ENCODE measurements around the gene ASIC3.
A peak's percentile ranks its signal among the peaks of the same experiment; 100 is the strongest.

ASIC3 gene

DNA sequence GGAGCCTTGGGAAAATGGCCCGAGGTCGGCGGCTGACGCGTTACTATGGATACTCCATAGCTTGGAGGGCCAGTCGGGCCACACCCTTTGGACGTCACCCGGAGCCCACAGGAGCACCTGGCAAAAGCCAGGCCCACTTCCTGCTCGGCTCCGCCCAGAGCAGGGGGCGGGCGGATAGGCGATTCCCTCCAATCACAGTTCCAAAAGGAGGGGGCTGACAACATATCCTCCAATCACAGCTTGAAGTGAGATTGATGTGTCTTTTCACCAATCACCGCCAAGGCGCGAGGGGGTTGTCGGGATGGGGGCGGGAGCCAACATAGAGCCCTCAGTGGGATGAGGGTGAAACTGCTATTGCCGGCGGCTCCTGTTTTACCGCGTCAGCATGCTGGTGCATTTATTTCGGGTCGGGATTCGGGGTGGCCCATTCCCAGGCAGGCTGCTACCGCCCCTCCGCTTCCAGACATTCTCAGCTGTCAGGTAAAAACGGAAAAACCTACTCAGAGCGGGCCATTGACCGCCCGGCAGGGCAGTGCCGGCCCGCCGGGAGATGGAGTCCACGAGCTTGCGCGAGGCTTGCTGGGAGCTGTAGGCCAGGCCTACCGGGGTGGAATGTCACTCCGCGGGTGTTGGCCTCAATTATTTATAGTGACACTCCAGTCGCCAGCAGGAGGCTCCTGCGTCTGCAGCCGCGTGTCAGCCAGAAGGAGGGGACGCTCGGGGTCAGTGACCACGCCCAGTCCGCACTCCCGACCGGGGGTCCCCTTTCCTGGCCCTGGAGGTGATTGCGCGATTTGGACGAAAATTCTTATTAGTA is 20.0 kb upstream of the ASIC3 start, which contains the start of gene ABCB8:
Gene ABCB8, plus strand, starts transcription at position 320 of the 817 bp plus-strand sequence. Its CDS starts 66 bp downstream, at position 386.
- Histone ChIP-seq H3K27me3 (ENCODE audit: insufficient read depth, insufficient read length) (no peaks in the 10 kb centered on the region), H3K9me3 (ENCODE audit: insufficient read depth, low read length) (no peaks in the 10 kb centered on the region), H3K9ac (ENCODE audit: insufficient read length, low read depth) (peak within 1 kb of the TSS; percentile 75), H3K4me1 (ENCODE audit: insufficient read depth, insufficient read length) (peaks cover 12% of the 10 kb centered on the region), H3K4me3 (ENCODE audit: insufficient read length, low read depth) (peak within 1 kb of the TSS; percentile 84), H3K36me3 (ENCODE audit: insufficient read depth, insufficient read length, low read length) (peaks cover 25% of the 10 kb centered on the region)
- no peak for TF ChIP-seq ZNF274 (IDR thresholded peaks at IDR 0.05; ENCODE audit: low read depth, low read length)
- peak; percentile 24 for TF ChIP-seq YY1 (IDR thresholded peaks at IDR 0.05; ENCODE audit: insufficient read depth, insufficient read length)
- peak; percentile 98 for DNase-seq (ENCODE audit: low read depth, low spot score)

DNA sequence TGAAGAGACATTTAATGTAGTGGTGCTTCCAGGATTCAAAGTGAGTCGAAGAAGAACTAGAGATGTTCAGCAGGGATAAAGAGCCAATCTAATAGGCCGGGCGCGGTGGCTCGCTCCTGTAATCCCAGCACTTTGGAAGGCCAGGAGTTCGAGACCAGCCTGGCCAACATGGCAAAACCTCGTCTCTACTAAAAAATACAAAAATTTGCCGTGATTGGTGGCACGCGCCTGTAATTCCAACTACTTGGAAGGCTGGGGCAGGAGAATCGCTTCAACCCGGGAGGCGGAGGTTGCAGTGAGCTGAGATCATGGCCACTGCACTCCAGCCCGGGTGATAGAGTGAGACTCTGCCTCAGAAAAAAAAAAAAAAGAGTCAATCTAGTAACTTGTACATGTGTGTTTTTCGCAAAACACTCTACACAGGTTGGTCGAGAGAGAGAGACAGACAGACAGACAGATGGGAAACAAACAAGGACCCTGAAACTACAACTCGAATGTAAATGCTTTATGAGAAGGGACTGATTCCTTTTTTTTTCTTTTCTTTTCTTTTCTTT is 19.3 kb upstream of the ASIC3 start:
- Histone ChIP-seq H3K36me3 (ENCODE audit: insufficient read depth, insufficient read length, low read length) (peaks cover 31% of the 10 kb centered on the region), H3K4me1 (ENCODE audit: insufficient read depth, insufficient read length) (peaks cover 7% of the 10 kb centered on the region), H3K9me3 (ENCODE audit: insufficient read depth, low read length) (no peaks in the 10 kb centered on the region), H3K27me3 (ENCODE audit: insufficient read depth, insufficient read length) (no peaks in the 10 kb centered on the region), H3K9ac (ENCODE audit: insufficient read length, low read depth) (peak overlapping the region; percentile 75), H3K4me3 (ENCODE audit: insufficient read length, low read depth) (peak overlapping the region; percentile 84)
- DNase-seq (ENCODE audit: low read depth, low spot score) = no peak
- TF ChIP-seq ZNF274 (IDR thresholded peaks at IDR 0.05; ENCODE audit: low read depth, low read length) = no peak
- TF ChIP-seq YY1 (IDR thresholded peaks at IDR 0.05; ENCODE audit: insufficient read depth, insufficient read length) = no peak
- no peak for TF ChIP-seq SUZ12 (IDR thresholded peaks at IDR 0.05; ENCODE audit: extremely low read depth, insufficient read depth, insufficient read length)

DNA sequence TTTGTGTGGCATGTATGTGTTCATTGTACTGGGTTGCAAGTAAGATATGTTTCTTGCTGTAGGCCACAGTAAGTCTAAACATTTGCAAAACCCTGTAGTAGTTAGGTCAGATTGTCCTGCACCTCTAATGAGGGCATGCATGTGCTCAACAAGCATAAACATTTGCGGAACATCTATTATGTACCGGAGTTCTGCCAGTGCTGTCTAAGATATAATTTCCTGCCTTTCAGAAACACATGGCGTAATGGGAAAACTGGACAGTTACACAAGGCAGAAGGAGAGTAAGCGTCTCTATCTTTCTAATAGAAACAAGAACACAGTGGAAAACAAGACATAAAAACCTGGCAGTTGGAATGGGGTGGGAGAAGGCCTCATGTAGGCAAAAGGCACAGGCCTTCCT is 17.3 kb upstream of the ASIC3 start:
- Histone ChIP-seq H3K36me3 (ENCODE audit: insufficient read depth, insufficient read length, low read length) (peaks cover 51% of the 10 kb centered on the region), H3K9ac (ENCODE audit: insufficient read length, low read depth) (no peak overlapping the region), H3K4me3 (ENCODE audit: insufficient read length, low read depth) (no peak overlapping the region), H3K9me3 (ENCODE audit: insufficient read depth, low read length) (no peaks in the 10 kb centered on the region), H3K4me1 (ENCODE audit: insufficient read depth, insufficient read length) (peaks cover 3% of the 10 kb centered on the region), H3K27me3 (ENCODE audit: insufficient read depth, insufficient read length) (no peaks in the 10 kb centered on the region)
- DNase-seq (ENCODE audit: low read depth, low spot score) = no peak
- no peak for TF ChIP-seq YY1 (IDR thresholded peaks at IDR 0.05; ENCODE audit: insufficient read depth, insufficient read length)
- TF ChIP-seq SUZ12 (IDR thresholded peaks at IDR 0.05; ENCODE audit: extremely low read depth, insufficient read depth, insufficient read length) = no peak
- TF ChIP-seq ZNF274 (IDR thresholded peaks at IDR 0.05; ENCODE audit: low read depth, low read length) = no peak

DNA sequence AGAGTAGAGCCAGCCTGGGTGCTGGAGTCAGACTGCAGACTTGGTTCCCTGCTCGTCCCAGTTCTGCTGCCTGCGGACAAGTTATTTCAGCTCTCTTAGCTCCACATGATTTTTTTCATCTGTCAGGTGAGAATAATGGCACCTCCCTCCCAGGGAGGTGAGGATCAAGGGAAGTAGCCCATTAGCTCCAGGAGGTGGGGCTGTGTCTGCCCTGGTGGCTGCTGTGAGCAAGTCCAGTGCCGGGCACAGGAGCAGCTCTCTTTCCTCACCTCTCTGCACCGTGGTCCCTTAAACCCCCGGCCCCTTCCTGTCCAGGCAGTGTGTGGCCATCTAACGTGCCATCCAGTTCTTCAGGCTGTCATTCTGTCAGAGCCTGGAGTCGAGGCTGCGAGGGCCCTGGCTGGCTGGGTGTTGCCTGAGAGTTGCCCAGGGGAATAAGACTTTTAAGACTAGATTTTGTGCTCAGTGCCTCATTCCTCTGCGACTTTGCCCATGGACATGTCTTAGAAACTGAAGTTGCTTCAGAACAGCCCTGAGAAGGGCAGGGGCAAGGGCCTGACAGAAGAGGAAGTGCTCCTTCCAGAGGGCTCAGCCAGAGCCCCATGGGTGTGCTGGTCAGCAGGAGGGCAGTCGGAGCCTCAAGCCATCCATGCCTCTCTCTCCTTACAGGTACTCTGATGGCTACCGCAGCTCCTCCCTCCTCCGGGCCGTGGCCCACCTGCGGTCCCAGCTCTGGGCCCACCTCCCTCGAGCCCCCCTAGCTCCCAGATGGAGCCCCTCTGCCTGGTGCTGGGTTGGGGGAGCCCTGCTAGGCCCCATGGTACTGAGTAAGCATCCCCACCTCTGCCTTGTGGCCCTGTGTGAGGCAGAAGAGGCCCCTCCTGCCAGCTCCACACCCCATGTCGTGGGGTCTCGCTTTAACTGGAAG is 15.1 kb upstream of the ASIC3 start:
- DNase-seq (ENCODE audit: low read depth, low spot score) = no peak
- H3K36me3 ChIP-seq (ENCODE audit: insufficient read depth, insufficient read length, low read length) = peaks cover 63% of the 10 kb centered on the region
- TF ChIP-seq YY1 (IDR thresholded peaks at IDR 0.05; ENCODE audit: insufficient read depth, insufficient read length) (no peak), SUZ12 (IDR thresholded peaks at IDR 0.05; ENCODE audit: extremely low read depth, insufficient read depth, insufficient read length) (no peak), ZNF274 (IDR thresholded peaks at IDR 0.05; ENCODE audit: low read depth, low read length) (no peak)
- no peak overlapping the region for H3K9ac ChIP-seq (ENCODE audit: insufficient read length, low read depth)
- no peaks in the 10 kb centered on the region for H3K4me1 ChIP-seq (ENCODE audit: insufficient read depth, insufficient read length)
- H3K9me3 ChIP-seq (ENCODE audit: insufficient read depth, low read length) = no peaks in the 10 kb centered on the region
- H3K27me3 ChIP-seq (ENCODE audit: insufficient read depth, insufficient read length) = no peaks in the 10 kb centered on the region
- H3K4me3 ChIP-seq (ENCODE audit: insufficient read length, low read depth) = no peak overlapping the region

DNA sequence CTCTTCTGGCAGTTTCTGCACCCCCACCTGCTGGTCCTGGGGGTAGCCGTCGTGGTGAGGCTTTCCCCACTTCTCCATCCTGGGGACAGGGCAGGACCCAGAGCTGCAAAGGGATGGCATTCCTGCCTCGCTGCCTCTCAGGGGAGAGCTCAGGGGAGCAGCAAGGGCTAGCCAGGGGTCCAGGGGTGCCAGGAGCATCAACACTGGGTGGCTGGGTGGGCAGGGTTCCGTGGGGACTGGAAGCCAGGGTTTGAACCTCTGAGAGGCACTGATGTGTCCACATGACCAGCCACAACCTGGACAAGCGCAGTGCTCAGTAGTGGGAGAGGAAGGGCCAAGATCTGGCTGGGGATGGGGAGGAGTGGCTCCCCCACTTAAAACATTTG is 14.5 kb upstream of the ASIC3 start:
- TF ChIP-seq ZNF274 (IDR thresholded peaks at IDR 0.05; ENCODE audit: low read depth, low read length) (no peak), SUZ12 (IDR thresholded peaks at IDR 0.05; ENCODE audit: extremely low read depth, insufficient read depth, insufficient read length) (no peak), YY1 (IDR thresholded peaks at IDR 0.05; ENCODE audit: insufficient read depth, insufficient read length) (no peak)
- DNase-seq (ENCODE audit: low read depth, low spot score) = no peak

DNA sequence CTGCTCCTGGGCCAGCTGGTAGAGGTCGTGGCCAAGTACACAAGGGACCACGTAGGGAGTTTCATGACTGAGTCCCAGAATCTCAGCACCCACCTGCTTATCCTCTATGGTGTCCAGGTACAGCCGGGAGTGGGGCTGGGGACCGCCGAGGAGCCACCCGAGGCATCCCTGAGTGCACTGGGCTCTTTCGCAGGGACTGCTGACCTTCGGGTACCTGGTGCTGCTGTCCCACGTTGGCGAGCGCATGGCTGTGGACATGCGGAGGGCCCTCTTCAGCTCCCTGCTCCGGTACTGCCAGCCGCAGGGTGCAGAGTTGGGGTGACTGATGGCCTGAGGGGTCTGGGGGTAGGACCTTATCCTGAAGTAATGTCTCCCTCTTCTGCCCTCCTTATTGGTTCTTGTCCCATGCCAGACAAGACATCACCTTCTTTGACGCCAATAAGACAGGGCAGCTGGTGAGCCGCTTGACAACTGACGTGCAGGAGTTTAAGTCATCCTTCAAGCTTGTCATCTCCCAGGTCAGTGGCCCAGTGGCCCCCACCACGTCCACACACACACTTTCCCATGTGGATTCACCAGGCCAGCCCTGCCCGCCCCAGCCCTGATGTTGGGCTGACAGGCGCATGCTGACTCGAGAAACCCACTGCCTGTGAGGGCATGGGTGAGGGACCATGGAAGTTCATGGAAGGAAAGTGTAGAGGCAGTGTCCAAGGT is 13.9 kb upstream of the ASIC3 start:
- no peak for DNase-seq (ENCODE audit: low read depth, low spot score)
- no peaks in the 10 kb centered on the region for H3K9me3 ChIP-seq (ENCODE audit: insufficient read depth, low read length)
- H3K4me3 ChIP-seq (ENCODE audit: insufficient read length, low read depth) = no peak overlapping the region
- no peak overlapping the region for H3K9ac ChIP-seq (ENCODE audit: insufficient read length, low read depth)
- peaks cover 62% of the 10 kb centered on the region for H3K36me3 ChIP-seq (ENCODE audit: insufficient read depth, insufficient read length, low read length)
- H3K4me1 ChIP-seq (ENCODE audit: insufficient read depth, insufficient read length) = peaks cover 6% of the 10 kb centered on the region
- TF ChIP-seq ZNF274 (IDR thresholded peaks at IDR 0.05; ENCODE audit: low read depth, low read length) = no peak
- TF ChIP-seq SUZ12 (IDR thresholded peaks at IDR 0.05; ENCODE audit: extremely low read depth, insufficient read depth, insufficient read length) = no peak
- no peaks in the 10 kb centered on the region for H3K27me3 ChIP-seq (ENCODE audit: insufficient read depth, insufficient read length)

More for the DNA sequence above, 14.5 kb upstream of the ASIC3 start:
- Histone ChIP-seq H3K27me3 (ENCODE audit: insufficient read depth, insufficient read length) (no peaks in the 10 kb centered on the region), H3K4me3 (ENCODE audit: insufficient read length, low read depth) (no peak overlapping the region), H3K4me1 (ENCODE audit: insufficient read depth, insufficient read length) (peaks cover 5% of the 10 kb centered on the region), H3K9me3 (ENCODE audit: insufficient read depth, low read length) (no peaks in the 10 kb centered on the region), H3K9ac (ENCODE audit: insufficient read length, low read depth) (no peak overlapping the region), H3K36me3 (ENCODE audit: insufficient read depth, insufficient read length, low read length) (peaks cover 63% of the 10 kb centered on the region)

Measured in NT2/D1 (cell line).